ENCODE measurements around the gene CLSTN2.

- TF ChIP-seq ZNF121 (CRISPR knock-in tag; IDR thresholded peaks at IDR 0.05) = no peak
- no peak for TF ChIP-seq ZNF350 (CRISPR knock-in tag; IDR thresholded peaks at IDR 0.05; ENCODE audit: borderline replicate concordance, low read depth)
Observed at GRCh38 chr3:140603766-140604165, 668.8 kb downstream of the CLSTN2 start.
